ENCODE results near the gene ATM.

ATM gene

DNA sequence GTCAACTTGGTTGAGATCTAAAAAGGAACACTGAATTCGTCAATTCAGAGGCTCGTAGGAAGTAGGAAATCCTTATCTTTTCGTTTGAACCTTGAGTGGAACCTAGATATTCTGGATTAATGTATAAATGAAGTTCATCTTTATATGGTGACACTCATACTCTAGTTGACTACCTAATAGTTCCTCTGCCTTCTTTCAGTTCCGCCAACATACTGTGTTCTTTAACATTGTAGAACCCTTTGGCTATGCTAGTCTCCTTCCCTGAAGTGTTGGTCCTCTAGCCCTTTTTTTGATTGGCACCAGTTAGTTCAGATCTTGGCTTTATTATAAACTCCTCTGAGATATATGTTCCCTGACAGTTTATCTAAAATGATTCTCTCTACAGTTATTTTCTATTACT is 1.5 kb downstream of the ATM start:
- TF ChIP-seq CTCF (IDR thresholded peaks at IDR 0.05; ENCODE audit: low read depth, low read length) = no peak
- Histone ChIP-seq H3K36me3 (peaks cover 19% of the 10 kb centered on the region), H3K4me3 (ENCODE audit: low read depth, low read length) (peak overlapping the region; percentile 94), H3K4me1 (no peaks in the 10 kb centered on the region), H3K9me3 (no peaks in the 10 kb centered on the region), H3K27me3 (no peaks in the 10 kb centered on the region)
- DNase-seq = no peak

DNA sequence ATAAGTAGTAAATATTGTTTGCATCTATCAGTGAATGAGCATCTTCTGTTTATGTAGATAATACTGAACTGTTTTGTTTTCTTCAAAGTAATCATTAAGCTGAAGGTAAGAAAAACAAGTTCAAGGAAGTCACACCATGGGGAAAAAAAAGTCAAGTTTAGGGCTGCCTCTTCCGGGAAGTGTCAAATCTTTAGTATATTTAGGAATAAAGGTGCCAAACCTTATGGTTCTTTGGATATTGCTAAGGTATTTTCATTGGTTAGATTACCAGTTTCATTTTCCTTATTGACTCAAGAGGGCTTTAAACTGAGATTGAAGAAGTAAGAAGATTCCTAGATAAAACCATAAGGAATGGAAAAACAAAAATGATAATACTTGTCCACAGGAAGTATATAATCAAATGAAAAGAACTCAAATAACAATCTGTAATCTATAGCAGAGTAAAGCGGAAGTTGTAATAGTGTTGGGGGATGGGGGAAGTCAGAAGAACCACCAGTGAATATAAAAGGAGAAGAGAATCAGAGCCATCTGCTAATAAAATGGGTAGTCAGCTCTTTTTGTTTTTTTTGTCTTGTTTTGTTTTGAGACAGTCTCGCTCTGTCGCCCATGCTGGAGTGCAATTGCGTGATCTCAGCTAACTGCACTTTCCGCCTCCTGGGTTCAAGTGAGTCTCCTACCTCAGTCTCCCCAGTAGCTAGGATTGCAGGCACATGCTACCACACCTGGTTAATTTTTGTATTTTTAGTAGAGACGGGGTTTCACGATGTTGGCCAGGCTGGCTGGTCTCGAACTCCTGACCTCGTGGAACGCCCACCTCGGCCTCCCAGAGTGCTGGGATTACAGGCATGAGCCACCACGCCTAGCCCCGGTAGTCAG is 2.3 kb downstream of the ATM start:
- Histone ChIP-seq H3K4me1 (no peaks in the 10 kb centered on the region), H3K36me3 (peaks cover 26% of the 10 kb centered on the region), H3K4me3 (ENCODE audit: low read depth, low read length) (peak overlapping the region; percentile 94; the same call in 1 of the 2 replicates), H3K27me3 (no peaks in the 10 kb centered on the region), H3K9me3 (no peaks in the 10 kb centered on the region)
- no peak for DNase-seq
- no peak for TF ChIP-seq CTCF (IDR thresholded peaks at IDR 0.05; ENCODE audit: low read depth, low read length)

GRCh38 chr11:108226036-108226435 is 3.2 kb downstream of the ATM start:
- DNase-seq = no peak
- Histone ChIP-seq H3K4me3 (ENCODE audit: low read depth, low read length) (no peak overlapping the region), H3K4me1 (no peaks in the 10 kb centered on the region), H3K9me3 (no peaks in the 10 kb centered on the region), H3K36me3 (peaks cover 31% of the 10 kb centered on the region), H3K27me3 (no peaks in the 10 kb centered on the region)
- TF ChIP-seq CTCF (IDR thresholded peaks at IDR 0.05; ENCODE audit: low read depth, low read length) = no peak

- no peak for TF ChIP-seq CTCF (IDR thresholded peaks at IDR 0.05; ENCODE audit: low read depth, low read length)
These were observed 5.4 kb downstream of the ATM start for GRCh38 chr11:108228251-108228650.

DNA sequence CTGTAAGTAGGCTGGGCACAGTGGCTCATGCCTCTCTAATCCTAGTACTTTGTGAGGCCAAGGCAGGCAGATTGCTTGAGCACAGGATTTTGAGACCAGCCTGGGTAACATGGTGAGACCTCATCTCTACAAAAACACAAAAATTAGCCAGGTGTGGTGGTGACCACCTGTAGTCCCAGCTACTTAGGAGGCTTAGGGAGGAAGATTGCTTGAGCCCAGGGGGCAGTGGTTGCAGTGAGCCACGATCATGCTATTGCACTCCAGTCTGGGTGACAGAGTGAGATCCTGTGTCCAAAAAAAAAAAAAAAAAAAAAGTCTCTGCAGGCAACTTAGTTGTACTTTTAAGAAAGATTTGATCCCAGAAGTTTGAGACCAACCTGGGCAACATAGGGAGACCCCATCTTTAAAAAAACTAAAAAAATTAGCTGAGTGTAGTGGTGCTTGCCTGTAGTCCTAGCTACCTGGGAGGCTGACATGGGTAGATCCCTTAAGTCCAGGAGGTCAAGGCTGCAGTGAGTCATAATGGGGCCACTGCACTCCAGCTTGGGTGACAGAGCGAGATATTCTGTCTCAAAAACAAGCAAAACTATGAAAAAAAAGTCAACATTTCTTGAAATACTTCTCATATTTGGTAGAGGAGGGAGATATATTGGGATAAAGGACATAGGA is 10.5 kb downstream of the ATM start:
- Histone ChIP-seq H3K4me3 (ENCODE audit: low read depth, low read length) (no peak overlapping the region), H3K9me3 (no peaks in the 10 kb centered on the region), H3K36me3 (peaks cover 48% of the 10 kb centered on the region), H3K27me3 (no peaks in the 10 kb centered on the region), H3K4me1 (no peaks in the 10 kb centered on the region)
- TF ChIP-seq CTCF (IDR thresholded peaks at IDR 0.05; ENCODE audit: low read depth, low read length) = no peak
- DNase-seq = no peak

More at GRCh38 chr11:108228251-108228650, 5.4 kb downstream of the ATM start:
- no peaks in the 10 kb centered on the region for H3K4me1 ChIP-seq
- no peaks in the 10 kb centered on the region for H3K27me3 ChIP-seq
- H3K9me3 ChIP-seq = no peaks in the 10 kb centered on the region
- H3K36me3 ChIP-seq = peaks cover 44% of the 10 kb centered on the region
- no peak for DNase-seq
- no peak overlapping the region for H3K4me3 ChIP-seq (ENCODE audit: low read depth, low read length)

DNA sequence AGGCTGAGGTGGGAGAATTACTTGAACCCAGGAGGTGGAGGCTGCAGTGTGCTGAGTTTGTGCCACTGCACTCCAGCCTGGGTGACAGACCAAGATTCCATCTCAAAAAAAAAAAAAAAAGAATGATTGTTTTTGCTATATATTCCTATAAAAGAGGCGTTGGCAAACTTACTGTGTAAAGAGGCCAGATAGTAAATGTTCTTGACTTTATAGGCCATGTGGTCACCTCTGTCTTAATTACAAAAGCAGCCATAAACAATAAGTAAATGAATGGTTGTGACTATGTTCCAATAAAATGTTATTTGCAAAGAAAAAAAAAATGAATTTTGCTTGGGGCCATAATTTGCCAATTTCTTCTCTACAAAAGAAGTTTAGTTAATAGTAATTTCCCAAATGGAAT is 12.3 kb downstream of the ATM start:
- Histone ChIP-seq H3K9me3 (no peaks in the 10 kb centered on the region), H3K27me3 (no peaks in the 10 kb centered on the region), H3K36me3 (peaks cover 41% of the 10 kb centered on the region), H3K4me3 (ENCODE audit: low read depth, low read length) (no peak overlapping the region), H3K4me1 (no peaks in the 10 kb centered on the region)
- TF ChIP-seq CTCF (IDR thresholded peaks at IDR 0.05; ENCODE audit: low read depth, low read length) = no peak
- no peak for DNase-seq

All from BE2C (cell line).